G401 (cell line): ENCODE results near the gene RALGPS1. TPM values are rescaled to one million over a fixed set of nuclear protein-coding genes. Genes with fewer than 3 reads are reported as not detected.

ENCODE experiments used
- DNase-seq: peaks from one replicate; pipeline ENCODE4 v3.0.0-alpha.2; 2015; ENCODE audit warnings: low spot score
- in situ Hi-C: cut with HindIII; loops from 2 replicates; pipeline ENCODE4 v1.10.0; 2016; ENCODE audit warnings: low sequenced_read_pairs, mixed read lengths
- total RNA-seq: library from RNA; depleted of rRNA; stranded (reverse); fragments of >200 nt; shearing (Covaris generic); gene quantifications from 2 replicates; pipeline ENCODE4 v1.2.3, GENCODE V29; 2014

RALGPS1 gene
- total RNA-seq, 1 experiment from 2014 or later, result 3.7 TPM

GRCh38 chr9:127183814-127184582, 269.4 kb downstream of the RALGPS1 start:
- in situ Hi-C loops, result no loop called here
- no peak for DNase-seq

- in situ Hi-C loops, result no loop called here
- DNase-seq, result no peak
These were observed 270.1 kb downstream of the RALGPS1 start for GRCh38 chr9:127184641-127185040.

GRCh38 chr9:127185181-127185580, 270.6 kb downstream of the RALGPS1 start:
- in situ Hi-C loops, result no loop called here
- DNase-seq, result no peak

DNA sequence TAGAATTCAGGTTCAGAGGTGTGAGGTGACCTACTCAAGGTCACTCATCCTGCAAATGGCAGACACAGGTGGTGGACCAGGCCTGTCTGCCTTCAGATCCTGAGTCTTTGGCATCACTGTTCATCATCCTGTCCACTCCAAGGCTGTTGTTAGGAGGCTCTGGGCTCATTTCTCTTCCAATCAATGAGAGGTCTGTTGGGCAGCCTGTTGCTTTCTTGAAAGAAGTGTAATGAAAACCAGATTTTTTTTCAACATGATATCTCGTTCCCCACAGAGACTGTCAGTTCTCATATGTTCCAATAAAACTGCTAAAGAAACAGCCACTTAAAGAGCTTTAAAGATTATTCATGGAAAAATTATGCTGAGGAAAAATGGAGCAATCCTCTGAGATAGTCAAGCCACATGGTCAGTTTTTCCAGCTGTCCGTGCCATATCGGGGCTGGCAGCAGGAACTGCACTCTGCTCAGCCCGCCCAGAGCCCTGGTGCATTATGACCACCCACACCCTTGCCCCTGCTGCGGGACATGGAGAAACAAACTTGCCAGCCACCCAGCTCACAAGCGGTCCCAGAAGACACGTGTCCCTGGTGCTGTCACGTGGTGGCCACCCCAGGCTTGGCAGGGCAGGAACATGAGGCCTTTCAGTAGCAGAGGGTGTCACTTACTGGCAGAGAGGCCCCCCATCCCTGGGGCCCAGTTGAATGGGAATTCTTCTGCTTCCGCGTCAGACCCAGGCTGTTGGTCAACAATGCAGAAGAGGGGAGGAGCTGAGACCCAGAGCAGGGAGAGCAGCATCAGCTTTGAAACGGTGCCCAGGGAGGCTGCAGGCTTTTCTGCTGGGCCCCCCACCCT, 271.6 kb downstream of the RALGPS1 start:
- in situ Hi-C loops, result no loop called here
- DNase-seq, result no peak

GRCh38 chr9:127186806-127187205, 272.2 kb downstream of the RALGPS1 start:
- in situ Hi-C loops, result no loop called here
- DNase-seq, result no peak

GRCh38 chr9:127187231-127187956, 272.8 kb downstream of the RALGPS1 start:
- in situ Hi-C loops, result no loop called here
- DNase-seq, result no peak

GRCh38 chr9:127188396-127188795, 273.8 kb downstream of the RALGPS1 start:
- in situ Hi-C loops, result no loop called here

DNA sequence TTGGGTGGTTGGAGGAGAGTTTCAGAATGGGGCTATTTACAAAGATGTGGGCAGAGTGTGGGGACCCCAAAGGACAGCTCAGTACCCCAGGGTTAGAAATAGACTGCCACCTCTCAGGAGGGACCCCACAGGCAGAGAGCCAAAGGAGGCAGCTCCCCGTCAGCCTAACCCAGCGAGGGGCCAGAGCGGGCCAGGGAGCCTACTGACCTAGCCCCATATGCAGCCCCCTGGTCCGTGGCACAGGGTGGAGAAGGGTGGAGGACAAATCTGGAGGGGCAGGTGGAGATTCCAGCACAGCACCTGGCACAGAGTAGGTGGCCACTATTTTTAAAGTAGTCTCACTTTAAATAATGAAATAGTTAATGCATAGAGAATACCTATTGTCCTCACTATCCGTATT, 275.0 kb downstream of the RALGPS1 start:
- DNase-seq, result no peak
- in situ Hi-C loops, result no loop called here

More at GRCh38 chr9:127188396-127188795, 273.8 kb downstream of the RALGPS1 start:
- DNase-seq, result no peak

DNA sequence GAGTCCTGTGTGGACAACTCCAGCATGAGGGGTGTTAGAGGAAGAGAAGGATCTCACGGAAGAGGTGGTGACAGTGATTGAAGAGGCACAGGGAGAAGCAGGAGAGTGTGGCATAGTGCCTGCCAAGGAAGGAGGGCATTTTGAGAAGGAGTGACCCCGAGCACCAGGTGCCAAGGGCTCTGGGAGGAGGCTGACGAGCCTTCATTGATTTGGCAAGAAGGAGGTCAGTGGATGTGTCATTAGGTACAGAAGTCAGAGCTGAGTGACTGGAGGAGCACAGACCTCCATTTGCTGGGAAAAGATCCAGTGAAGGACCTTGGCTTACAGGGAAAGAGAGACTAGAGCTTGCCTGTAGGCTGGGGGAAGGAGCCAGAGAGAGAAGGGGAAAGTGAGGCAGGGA, 278.2 kb downstream of the RALGPS1 start:
- in situ Hi-C loops, result no loop called here
- no peak for DNase-seq

GRCh38 chr9:127193483-127193882, 278.9 kb downstream of the RALGPS1 start:
- no peak for DNase-seq
- in situ Hi-C loops, result no loop called here

GRCh38 chr9:127194881-127195713, 280.5 kb downstream of the RALGPS1 start:
- no peak for DNase-seq
- in situ Hi-C loops, result no loop called here

- in situ Hi-C loops, result no loop called here
- DNase-seq, result no peak
These were observed 281.6 kb downstream of the RALGPS1 start for GRCh38 chr9:127195976-127196825.

DNA sequence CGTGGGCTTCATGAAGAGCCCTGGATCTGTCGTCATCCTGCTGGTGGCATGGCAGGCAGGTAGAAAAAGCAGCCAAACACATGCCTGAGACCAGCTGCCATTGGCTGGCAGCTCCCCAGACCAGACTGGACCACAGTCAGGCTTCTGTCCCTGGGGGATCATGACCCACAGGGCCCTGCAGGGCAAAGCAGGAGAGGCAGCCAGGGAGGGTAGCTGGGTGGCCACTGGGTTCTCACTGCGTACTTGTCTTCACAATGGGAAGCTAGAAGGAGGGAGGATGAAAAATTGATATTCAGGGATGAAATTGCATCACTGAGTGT, 282.2 kb downstream of the RALGPS1 start:
- peak; percentile 58 for DNase-seq
- in situ Hi-C loops, result no loop called here

DNA sequence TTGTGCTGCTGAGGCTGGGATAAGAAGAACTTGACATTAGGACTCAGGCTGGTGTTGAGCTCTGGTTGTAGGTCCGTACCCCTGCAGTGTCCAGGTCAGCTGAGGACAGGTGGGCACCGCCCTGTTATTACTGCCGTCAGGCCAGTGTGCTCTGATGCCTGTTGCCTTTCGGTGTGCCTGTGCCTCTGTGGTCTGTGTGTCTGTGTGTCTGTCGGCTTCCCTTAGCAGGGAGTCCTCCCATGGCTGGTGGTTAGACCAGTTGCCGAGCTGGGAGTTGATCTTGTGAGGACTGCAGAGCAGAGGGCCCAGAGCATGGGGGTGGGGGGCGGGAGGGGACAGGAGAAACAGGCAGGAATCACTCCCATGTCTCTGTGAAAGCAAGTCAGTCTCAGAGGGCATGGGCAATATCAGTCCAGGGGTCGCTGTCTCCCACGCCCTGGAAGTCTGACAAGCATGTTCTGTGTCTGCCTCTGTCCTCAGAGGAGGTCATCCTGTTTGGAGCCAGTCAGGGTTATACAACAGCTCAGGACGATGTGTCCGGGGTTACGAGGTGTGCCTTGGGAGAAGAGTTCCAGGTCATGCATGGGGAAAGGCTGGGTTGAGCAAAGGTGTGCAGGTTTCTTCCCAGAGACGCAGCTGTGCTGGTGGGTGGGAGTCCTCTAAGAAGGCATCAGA, 282.7 kb downstream of the RALGPS1 start:
- in situ Hi-C loops, result no loop called here
- DNase-seq, result no peak

- DNase-seq, result peak; percentile 38
- in situ Hi-C loops, result no loop called here
These were observed 283.4 kb downstream of the RALGPS1 start for GRCh38 chr9:127197861-127198430.

DNA sequence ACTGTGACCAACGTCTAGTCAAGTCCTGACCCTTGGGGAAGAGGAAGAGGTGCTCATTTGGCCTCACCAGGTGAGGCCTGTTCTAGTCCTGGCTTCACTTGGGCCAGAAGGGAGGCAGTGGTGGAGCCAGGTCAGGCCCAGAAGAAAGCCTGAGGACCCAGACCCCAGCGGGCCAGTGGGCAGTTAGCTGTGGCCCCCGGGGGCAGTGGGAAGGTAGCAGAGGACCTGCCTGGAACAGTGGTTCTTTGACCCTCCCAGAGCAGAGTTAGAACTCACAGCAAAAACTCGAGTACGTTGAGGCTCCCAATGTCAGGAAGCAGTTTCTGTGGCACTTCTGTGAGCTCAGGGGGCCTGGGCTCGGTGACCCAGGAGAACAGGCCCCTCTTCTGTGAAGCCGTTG, 284.0 kb downstream of the RALGPS1 start:
- in situ Hi-C loops, result no loop called here
- DNase-seq, result no peak

- DNase-seq, result peak; percentile 87
- in situ Hi-C loops, result no loop called here
These were observed 284.6 kb downstream of the RALGPS1 start for GRCh38 chr9:127199001-127199791.
